ENCODE results near the gene OTUD7B. TPM values are rescaled to one million over a fixed set of nuclear protein-coding genes. Genes with fewer than 3 reads are reported as not detected.

OTUD7B gene
- total RNA-seq, 1 donor, result 15.1 TPM

- no peak overlapping the region for H3K4me3 ChIP-seq (ENCODE audit: low read depth, low read length)
- DNase-seq (ENCODE audit: low read depth), result no peak
- TF ChIP-seq CTCF (IDR thresholded peaks at IDR 0.05; ENCODE audit: insufficient read depth, low read depth, low read length), result no peak
Measured at GRCh38 chr1:149993181-149993580, 17.3 kb downstream of the OTUD7B start.

DNA sequence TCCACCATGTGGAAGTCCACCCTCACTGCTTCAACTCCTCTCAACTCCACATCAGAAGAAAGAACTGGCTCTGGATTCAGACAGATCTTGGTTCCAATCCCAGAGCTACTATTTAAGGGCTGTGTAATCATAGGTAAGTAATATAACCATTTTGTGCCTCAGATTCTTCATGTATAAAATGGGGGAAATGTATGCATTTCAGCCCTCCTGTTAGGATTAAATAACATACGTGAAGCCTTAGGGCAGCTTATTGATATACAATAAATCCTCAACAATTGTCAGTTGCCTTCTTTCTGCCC is 23.3 kb downstream of the OTUD7B start:
- no peak overlapping the region for H3K4me3 ChIP-seq (ENCODE audit: low read depth, low read length)
- no peak for TF ChIP-seq CTCF (IDR thresholded peaks at IDR 0.05; ENCODE audit: insufficient read depth, low read depth, low read length)
- no peak for DNase-seq (ENCODE audit: low read depth)

GRCh38 chr1:149986486-149987296 is 23.8 kb downstream of the OTUD7B start:
- DNase-seq (ENCODE audit: low read depth), result peak; percentile 89
- TF ChIP-seq CTCF (IDR thresholded peaks at IDR 0.05; ENCODE audit: insufficient read depth, low read depth, low read length), result no peak
- H3K4me3 ChIP-seq (ENCODE audit: low read depth, low read length), result no peak overlapping the region

- no peak for TF ChIP-seq CTCF (IDR thresholded peaks at IDR 0.05; ENCODE audit: insufficient read depth, low read depth, low read length)
- no peak for DNase-seq (ENCODE audit: low read depth)
- H3K4me3 ChIP-seq (ENCODE audit: low read depth, low read length), result no peak overlapping the region
Measured at GRCh38 chr1:149979972-149980540, 30.5 kb downstream of the OTUD7B start.

DNA sequence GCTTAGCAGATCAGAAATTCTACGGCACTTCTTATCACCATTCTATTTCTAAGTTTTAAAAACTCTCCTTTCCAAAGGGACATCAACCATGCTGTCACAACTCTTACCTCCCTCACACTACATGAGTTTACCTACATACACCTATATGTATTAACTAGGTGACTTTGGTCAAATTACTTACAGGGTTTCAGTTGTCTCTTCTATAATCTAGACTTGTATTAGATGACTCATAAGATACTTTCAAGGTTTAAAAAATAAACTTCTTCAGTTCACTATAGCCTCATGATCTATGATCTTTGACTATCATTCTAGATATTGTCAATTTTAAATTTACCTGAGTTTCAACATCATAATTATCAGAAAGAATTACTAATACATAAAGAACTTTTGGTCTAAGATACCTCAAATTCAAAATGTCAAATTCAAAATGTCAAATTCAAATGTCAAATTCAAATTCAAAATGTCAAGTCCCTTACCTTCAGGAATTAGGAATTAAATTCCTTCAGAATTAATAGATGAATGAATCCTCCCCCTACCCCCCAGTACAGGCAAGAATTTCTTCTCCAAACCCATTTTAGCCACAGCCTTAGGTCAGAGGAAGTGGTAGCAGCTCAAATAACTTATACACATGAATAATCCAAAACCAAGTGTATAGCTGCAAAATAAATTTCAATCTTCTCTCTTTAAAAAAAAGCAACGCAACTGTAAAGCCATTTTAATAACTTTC is 31.1 kb downstream of the OTUD7B start:
- no peak overlapping the region for H3K4me3 ChIP-seq (ENCODE audit: low read depth, low read length)
- no peak for TF ChIP-seq CTCF (IDR thresholded peaks at IDR 0.05; ENCODE audit: insufficient read depth, low read depth, low read length)
- DNase-seq (ENCODE audit: low read depth), result no peak

DNA sequence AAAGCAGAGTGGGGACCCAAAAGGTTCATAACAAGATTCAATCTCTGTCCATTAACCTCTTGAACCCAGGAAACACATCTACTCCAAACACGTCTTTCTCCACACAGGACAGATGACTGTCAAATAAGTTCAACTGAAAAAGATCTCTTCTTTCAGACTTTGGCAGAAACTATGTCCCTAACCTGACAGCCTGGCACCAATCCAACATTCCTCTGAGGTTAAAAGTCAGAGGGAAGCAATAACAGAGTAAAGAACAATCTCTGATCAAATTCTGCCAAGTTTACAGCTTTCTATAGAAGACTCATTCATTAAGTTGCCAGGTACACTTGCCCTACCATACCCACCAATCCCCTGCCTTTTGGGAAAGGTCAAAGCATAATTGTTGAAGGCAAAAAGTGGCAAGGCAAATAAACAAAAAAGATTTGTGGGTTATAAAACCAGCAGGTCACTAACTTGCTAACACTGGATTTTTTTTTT is 31.9 kb downstream of the OTUD7B start:
- H3K4me3 ChIP-seq (ENCODE audit: low read depth, low read length), result no peak overlapping the region
- TF ChIP-seq CTCF (IDR thresholded peaks at IDR 0.05; ENCODE audit: insufficient read depth, low read depth, low read length), result no peak
- no peak for DNase-seq (ENCODE audit: low read depth)
